ENCODE measurements around the gene FOXB1.

Gene FOXB1

DNA sequence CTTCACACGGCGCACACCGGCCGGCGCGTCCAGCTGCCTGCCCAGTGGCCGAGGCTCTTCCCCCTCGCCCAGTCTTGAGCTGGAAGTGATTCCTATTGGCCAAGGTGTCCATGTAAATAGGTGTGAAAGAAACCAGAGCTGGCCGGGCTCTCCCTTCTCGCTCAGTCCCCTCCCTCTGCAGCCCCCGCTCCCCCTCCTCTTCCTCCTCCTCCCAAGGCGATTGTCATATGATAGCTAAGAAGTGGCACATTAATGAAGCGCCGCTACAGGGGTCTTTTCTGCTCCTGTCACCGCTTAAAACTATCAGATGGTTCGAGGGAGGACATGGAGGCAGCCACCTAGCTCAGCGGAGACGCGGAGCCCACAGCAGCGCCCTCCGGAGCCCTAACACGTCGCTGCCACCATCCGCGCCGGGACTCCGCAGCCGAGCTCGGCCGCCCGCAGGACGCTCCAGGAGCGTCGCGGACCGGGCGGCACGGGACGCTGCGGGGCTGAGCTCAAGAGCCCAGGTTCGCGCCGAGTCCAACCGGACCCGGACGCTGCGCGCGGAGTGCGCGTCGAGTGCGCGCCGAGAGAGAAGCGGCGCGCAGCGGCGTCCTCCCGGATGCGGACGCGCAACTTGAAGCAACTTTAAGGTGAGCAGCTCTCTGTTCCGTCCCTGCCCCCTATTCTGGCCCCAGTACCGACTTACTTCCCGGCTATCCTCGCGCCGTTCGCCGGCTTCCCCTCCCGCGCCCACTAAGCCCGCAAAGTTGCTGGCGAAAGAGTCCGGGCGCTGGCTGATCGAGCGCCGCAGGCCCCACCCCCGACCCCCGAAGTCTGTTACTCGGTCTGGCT, at the start of gene FOXB1:
Gene FOXB1 (plus strand): TSS at position 303 of the 837 bp plus-strand sequence. CDS start 653 bp downstream, outside the sequence.
- Histone ChIP-seq H3K4me2 (peak within 1 kb of the TSS; percentile 29 to 73 (median 66)), H3K4me1 (peaks cover 10 to 27% (median 21%) of the 10 kb centered on the region in 10 experiments; a peak in 17 of 20 replicates), H3K9ac (no peak within 1 kb of the TSS), H3K27ac (no peak within 1 kb of the TSS), H3K4me3 (peak within 1 kb of the TSS; percentile 5 to 72 (median 38); a peak in 14 of 20 replicates), H4K20me1 (peaks cover 0 to 81% (median 34%) of the 10 kb centered on the region in 11 experiments; a peak in 14 of 22 replicates), H3K36me3 (no peaks in the 10 kb centered on the region), H3K9me3 (replicated peaks in 1 of 11) (peaks cover 20 to 42% (median 31%) of the 10 kb centered on the region in 11 experiments; a peak in 20 of 22 replicates), H3K27me3 (peaks cover 100% of the 10 kb centered on the region in 11 experiments)
- no peak for TF ChIP-seq Cebpa-rat (IDR thresholded peaks at IDR 0.05)

DNA sequence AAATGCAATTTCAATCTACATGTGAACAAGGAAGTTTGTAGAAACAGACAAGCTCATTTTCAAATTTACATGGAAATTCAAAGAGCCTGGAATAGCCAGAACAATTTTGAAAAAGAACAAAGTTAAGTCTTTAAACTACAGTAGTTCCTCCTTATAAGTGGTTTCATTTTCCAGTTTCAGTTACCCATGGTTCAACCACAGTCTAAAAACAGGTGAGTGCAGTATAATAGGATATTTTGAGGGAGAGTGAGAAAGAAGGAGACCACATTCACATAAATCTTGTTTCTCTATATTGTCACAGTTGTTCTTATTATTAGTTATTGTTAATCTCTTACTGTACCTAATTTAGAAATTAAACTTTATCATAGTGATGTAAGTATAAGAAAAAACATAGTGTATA, 45.8 kb upstream of the FOXB1 start:
- no peak for TF ChIP-seq Cebpa-rat (IDR thresholded peaks at IDR 0.05)
- no peak overlapping the region for H3K4me2 ChIP-seq
- no peak overlapping the region for H3K27ac ChIP-seq

DNA sequence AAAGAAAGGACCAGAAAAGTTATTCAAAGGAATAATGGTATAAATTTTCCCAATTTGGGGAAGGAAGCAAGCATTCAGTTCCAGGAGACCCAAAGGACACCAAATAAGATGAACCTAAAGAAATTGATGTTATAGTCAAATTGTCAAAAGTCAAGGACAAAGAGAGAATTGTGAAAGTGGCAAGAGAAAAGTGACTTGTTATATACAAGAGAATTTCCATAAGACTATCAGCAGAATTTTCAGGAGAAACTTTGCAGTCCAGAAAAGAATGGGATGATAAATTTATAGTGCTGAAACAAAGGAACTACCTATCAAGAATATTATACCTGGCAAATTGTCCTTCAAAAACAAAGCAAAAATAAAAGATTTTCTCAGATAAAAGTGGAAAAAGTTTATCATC, 43.8 kb upstream of the FOXB1 start:
- H3K9ac ChIP-seq: no peak overlapping the region
- no peaks in the 10 kb centered on the region for H3K4me1 ChIP-seq
- H3K4me2 ChIP-seq: no peak overlapping the region
- peaks cover 47 to 79% (median 67%) of the 10 kb centered on the region in 11 experiments for H3K9me3 ChIP-seq (replicated peaks in 1 of 11)
- no peak overlapping the region for H3K4me3 ChIP-seq
- no peaks in the 10 kb centered on the region for H3K27me3 ChIP-seq
- H4K20me1 ChIP-seq: no peaks in the 10 kb centered on the region
- no peak overlapping the region for H3K27ac ChIP-seq
- TF ChIP-seq Cebpa-rat (IDR thresholded peaks at IDR 0.05): no peak
- H3K36me3 ChIP-seq: no peaks in the 10 kb centered on the region

More for the DNA sequence above, 45.8 kb upstream of the FOXB1 start:
- Histone ChIP-seq H3K4me3 (no peak overlapping the region), H3K27me3 (no peaks in the 10 kb centered on the region), H4K20me1 (no peaks in the 10 kb centered on the region), H3K4me1 (no peaks in the 10 kb centered on the region), H3K36me3 (no peaks in the 10 kb centered on the region), H3K9ac (no peak overlapping the region), H3K9me3 (replicated peaks in 1 of 11) (peaks cover 36 to 64% (median 48%) of the 10 kb centered on the region in 11 experiments)

DNA sequence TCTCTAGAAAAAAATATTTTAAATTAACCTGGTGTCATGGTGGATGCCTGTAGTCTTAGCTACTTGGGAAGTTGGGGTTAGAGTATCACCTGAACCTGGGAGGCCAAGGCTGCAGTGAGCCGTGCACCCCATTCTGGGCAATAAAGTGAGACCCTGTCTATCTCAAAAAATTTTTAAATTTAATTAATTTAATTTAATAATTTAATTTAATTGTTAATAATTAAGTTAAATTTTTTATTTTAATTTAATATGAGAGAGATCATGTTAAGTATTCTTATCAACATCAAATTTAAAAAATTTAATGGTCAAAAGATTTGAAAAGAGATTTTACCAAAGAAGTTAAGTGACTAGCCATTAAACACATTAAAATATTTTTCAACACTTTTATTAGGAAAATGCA, 40.8 kb upstream of the FOXB1 start:
- Histone ChIP-seq H3K4me1 (no peaks in the 10 kb centered on the region), H3K4me2 (no peak overlapping the region), H4K20me1 (no peaks in the 10 kb centered on the region), H3K9ac (no peak overlapping the region), H3K4me3 (no peak overlapping the region), H3K9me3 (replicated peaks in 1 of 11) (peaks cover 47 to 67% (median 58%) of the 10 kb centered on the region in 11 experiments), H3K27me3 (no peaks in the 10 kb centered on the region), H3K36me3 (no peaks in the 10 kb centered on the region), H3K27ac (no peak overlapping the region)
- no peak for TF ChIP-seq Cebpa-rat (IDR thresholded peaks at IDR 0.05)

DNA sequence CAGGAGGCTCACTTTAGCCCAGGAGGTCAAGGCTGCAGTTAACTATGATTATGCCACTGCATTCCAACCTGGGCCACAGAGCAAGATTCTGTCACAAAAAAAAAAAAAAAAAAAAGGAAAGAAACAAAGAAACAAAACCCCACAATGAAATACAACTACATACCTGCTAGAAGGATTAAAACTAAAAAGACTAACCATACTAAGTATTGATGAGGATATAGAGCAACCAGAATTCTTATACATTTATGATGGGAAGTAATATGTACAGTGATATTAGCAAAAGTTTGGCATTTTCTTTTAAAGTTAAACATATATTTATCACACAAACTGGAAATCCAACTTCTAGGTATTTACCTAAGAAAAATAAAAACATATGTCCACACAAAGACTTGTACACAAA, 40.2 kb upstream of the FOXB1 start:
- Histone ChIP-seq H3K36me3 (no peaks in the 10 kb centered on the region), H3K4me2 (no peak overlapping the region), H3K27ac (no peak overlapping the region), H3K9me3 (replicated peaks in 1 of 11) (peaks cover 47 to 61% (median 56%) of the 10 kb centered on the region in 11 experiments), H3K4me1 (no peaks in the 10 kb centered on the region), H3K4me3 (no peak overlapping the region), H4K20me1 (no peaks in the 10 kb centered on the region), H3K27me3 (no peaks in the 10 kb centered on the region), H3K9ac (no peak overlapping the region)
- TF ChIP-seq Cebpa-rat (IDR thresholded peaks at IDR 0.05): no peak

DNA sequence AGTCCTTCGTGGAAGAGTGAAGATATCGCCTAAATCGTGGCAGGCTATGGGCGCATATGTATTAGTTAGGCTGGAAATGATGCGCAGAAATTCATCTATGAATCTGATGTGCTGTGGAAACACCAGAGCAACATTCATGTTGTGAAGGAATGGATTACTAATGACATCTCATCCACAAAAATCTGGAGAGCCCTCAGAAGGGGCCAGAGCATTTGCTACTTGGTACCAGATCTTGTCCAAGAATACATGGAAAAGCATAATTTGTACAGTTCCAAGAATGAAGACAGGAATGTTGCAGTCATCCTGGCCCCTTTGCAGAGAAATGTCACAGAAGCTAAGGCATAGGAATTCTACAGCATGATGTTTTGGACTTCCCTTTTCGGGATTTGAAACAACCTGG, 38.4 kb upstream of the FOXB1 start:
- Histone ChIP-seq H3K4me2 (no peak overlapping the region), H3K9me3 (replicated peaks in 1 of 11) (peaks cover 32 to 44% (median 39%) of the 10 kb centered on the region in 11 experiments), H3K4me1 (no peaks in the 10 kb centered on the region), H3K27ac (no peak overlapping the region), H3K36me3 (no peaks in the 10 kb centered on the region), H3K27me3 (no peaks in the 10 kb centered on the region), H4K20me1 (no peaks in the 10 kb centered on the region), H3K4me3 (no peak overlapping the region), H3K9ac (no peak overlapping the region)
- no peak for TF ChIP-seq Cebpa-rat (IDR thresholded peaks at IDR 0.05)

DNA sequence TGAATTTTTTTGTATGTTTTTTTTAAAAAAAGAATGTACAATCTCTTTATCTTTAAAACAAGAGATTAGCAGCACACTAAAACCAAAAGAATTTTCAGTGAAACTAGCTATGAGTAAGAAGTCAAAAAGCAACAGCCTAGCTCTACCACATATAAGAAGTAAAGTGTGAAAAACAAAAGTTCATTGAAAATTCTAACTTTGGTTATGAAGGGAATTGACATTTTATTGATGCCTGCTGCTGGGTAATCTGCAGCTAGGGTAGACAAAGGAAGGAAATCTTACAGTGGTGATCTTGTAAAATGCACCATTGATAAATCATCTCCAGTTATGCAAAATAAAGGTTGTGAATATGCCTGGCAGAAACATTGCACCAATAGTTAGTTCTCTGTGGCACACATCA, 37.8 kb upstream of the FOXB1 start:
- Histone ChIP-seq H3K36me3 (no peaks in the 10 kb centered on the region), H3K9me3 (replicated peaks in 1 of 11) (peaks cover 28 to 39% (median 34%) of the 10 kb centered on the region in 11 experiments), H3K27me3 (no peaks in the 10 kb centered on the region), H3K4me2 (no peak overlapping the region), H3K27ac (no peak overlapping the region), H4K20me1 (no peaks in the 10 kb centered on the region), H3K9ac (no peak overlapping the region), H3K4me1 (no peaks in the 10 kb centered on the region), H3K4me3 (no peak overlapping the region)
- no peak for TF ChIP-seq Cebpa-rat (IDR thresholded peaks at IDR 0.05)

DNA sequence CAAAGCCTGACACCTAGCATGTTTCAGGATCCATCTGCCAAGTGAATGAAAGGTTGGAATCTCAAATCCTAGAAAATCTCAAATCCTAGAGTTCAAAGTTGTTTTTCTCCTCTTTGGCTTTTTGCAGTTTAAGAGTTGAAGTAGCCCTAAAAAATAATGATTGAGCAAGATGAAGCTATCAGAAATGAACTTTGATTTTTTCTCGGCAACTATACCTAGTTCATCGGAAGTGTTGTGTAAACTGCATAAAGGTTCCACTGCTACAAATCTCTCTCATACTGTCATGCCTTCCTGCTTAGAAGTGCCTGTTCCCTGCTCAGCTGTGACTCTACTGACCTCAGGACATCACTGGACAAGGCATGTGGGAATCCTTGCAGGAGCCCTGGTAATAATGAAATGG, 35.8 kb upstream of the FOXB1 start:
- H3K4me2 ChIP-seq: no peak overlapping the region
- H3K4me3 ChIP-seq: no peak overlapping the region
- no peak overlapping the region for H3K9ac ChIP-seq
- H3K27me3 ChIP-seq: no peaks in the 10 kb centered on the region
- H3K36me3 ChIP-seq: no peaks in the 10 kb centered on the region
- peaks cover 11 to 21% (median 18%) of the 10 kb centered on the region in 11 experiments; a peak in 21 of 22 replicates for H3K9me3 ChIP-seq (replicated peaks in 1 of 11)
- H3K27ac ChIP-seq: no peak overlapping the region
- no peak for TF ChIP-seq Cebpa-rat (IDR thresholded peaks at IDR 0.05)
- no peaks in the 10 kb centered on the region for H4K20me1 ChIP-seq
- H3K4me1 ChIP-seq: no peaks in the 10 kb centered on the region

DNA sequence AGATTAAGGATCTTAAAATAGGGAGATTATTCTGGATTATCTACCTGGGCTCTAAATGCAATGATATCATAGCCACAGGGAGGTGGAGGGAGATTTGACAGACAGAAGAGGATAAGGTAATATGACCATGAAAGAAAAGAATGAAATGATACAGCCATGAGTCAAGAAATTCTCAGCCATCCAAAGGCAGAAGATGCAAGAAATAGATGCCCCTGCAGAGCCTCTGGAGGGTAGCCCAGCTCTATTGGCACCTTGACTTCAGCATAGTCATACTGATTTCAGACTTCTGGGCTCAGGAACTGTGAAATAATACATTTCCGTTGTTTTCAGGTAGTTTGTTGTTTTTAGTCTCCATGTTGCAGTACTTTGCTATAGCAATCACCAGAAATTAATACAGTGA, 31.9 kb upstream of the FOXB1 start:
- TF ChIP-seq Cebpa-rat (IDR thresholded peaks at IDR 0.05): no peak
- H3K27ac ChIP-seq: no peak overlapping the region
- no peaks in the 10 kb centered on the region for H4K20me1 ChIP-seq

More for the DNA sequence above, 31.9 kb upstream of the FOXB1 start:
- H3K9me3 ChIP-seq (replicated peaks in 1 of 11): 0 out of 22 replicates have a peak, but pooled peaks cover 0 to 6% (median 0%) of the 10 kb centered on the region in 11 experiments
- no peak overlapping the region for H3K4me3 ChIP-seq
- H3K36me3 ChIP-seq: no peaks in the 10 kb centered on the region
- no peak overlapping the region for H3K9ac ChIP-seq
- H3K4me2 ChIP-seq: no peak overlapping the region
- H3K27me3 ChIP-seq: no peaks in the 10 kb centered on the region
- H3K4me1 ChIP-seq: peaks cover 16 to 25% (median 22%) of the 10 kb centered on the region in 10 experiments

Data from BLaER1 treated with 17β-estradiol and CSF1 and Interleukin-3, amounts not matched to agents 10 nM and 100 nM (cell line).